Panc1 (cell line): ENCODE results near the gene PDZD2. TPM values are rescaled to one million over a fixed set of nuclear protein-coding genes. Genes with fewer than 3 reads are reported as not detected.

Experiments
- ATAC-seq: fragments of 200-7000 bp; cut with Tn5 transposase; 2 replicates; pipeline ENCODE4 v1.9.1; 2020; ENCODE audit warnings: mild to moderate bottlenecking, moderate library complexity
- BruUV-seq: library from RNA; stranded (reverse); fragments of 400-500 nt; replicated peaks from 2 replicates; lab custom pipeline; 2021; lab: Mats Ljungman, UMichigan
- CTCF ChIA-PET: fragments of 300-600 bp; sonication (Branson Sonifier 250); formaldehyde crosslinking; loops from one replicate; lab custom pipeline; 2022; ENCODE audit warnings: antibody characterized with exemption; lab: Charles Lee
- POLR2A ChIA-PET: fragments of 300-600 bp; sonication (Branson Sonifier 250); formaldehyde crosslinking; loops from one replicate; lab custom pipeline; 2022; ENCODE audit warnings: antibody characterized with exemption; lab: Charles Lee
- DNase-seq: peaks from one replicate; pipeline ENCODE4 v3.0.0-alpha.2; 2010; ENCODE audit warnings: low read depth, low spot score
- H3K27ac ChIP-seq: 2 replicates; pipeline ENCODE4 v1.5.1; 2011; ENCODE audit warnings: mild to moderate bottlenecking, low read length, inconsistent platforms
- H3K27me3 ChIP-seq: fragments of 200-500 bp; sonication (Bioruptor generic); 2 replicates; pipeline ENCODE4 v1.6.0; 2014; ENCODE audit warnings: low read length, inconsistent platforms; ENCODE audit not compliant: control insufficient read depth, insufficient read depth
- H3K36me3 ChIP-seq: fragments of 200-500 bp; sonication (Bioruptor generic); 2 replicates; pipeline ENCODE4 v1.5.1; 2014; ENCODE audit warnings: inconsistent platforms, mild to moderate bottlenecking, low read length, moderate library complexity; ENCODE audit not compliant: control insufficient read depth, insufficient read depth
- H3K4me1 ChIP-seq: 2 replicates; pipeline ENCODE4 v1.5.1; 2011; ENCODE audit warnings: inconsistent platforms, mild to moderate bottlenecking, low read length, moderate library complexity; ENCODE audit not compliant: control insufficient read depth, insufficient read depth
- H3K4me3 ChIP-seq, 2 experiments: 2 replicates each; pipeline ENCODE4 v1.5.1; 2011 to 2012; ENCODE audit warnings: low read depth in 2 of 2, low read length in 2 of 2, mild to moderate bottlenecking in 2 of 2, inconsistent platforms in 1 of 2, moderate library complexity in 1 of 2
- H3K9me3 ChIP-seq: fragments of 200-500 bp; sonication (Bioruptor generic); 2 replicates; pipeline ENCODE4 v1.5.1; 2014; ENCODE audit warnings: low read depth, mild to moderate bottlenecking, inconsistent platforms, low read length, moderate library complexity; ENCODE audit not compliant: control insufficient read depth, insufficient read depth
- POLR2AphosphoS5 ChIP-seq: IDR thresholded peaks from 2 replicates; pipeline ENCODE4 v1.6.1; 2012; ENCODE audit warnings: mild to moderate bottlenecking, low read depth, low read length, moderate library complexity
- SIN3A ChIP-seq: IDR thresholded peaks from 2 replicates; pipeline ENCODE4 v1.6.1; 2012; ENCODE audit warnings: low read depth, mild to moderate bottlenecking, low read length, moderate library complexity, borderline replicate concordance; ENCODE audit not compliant: insufficient read depth
- TCF7L2 ChIP-seq: IDR thresholded peaks from 2 replicates; pipeline ENCODE4 v1.6.1; 2011; ENCODE audit warnings: mild to moderate bottlenecking, low read depth, low read length, inconsistent platforms
- in situ Hi-C: cut with HindIII; loops from 2 replicates; pipeline ENCODE4 v1.10.0; 2016; ENCODE audit warnings: low sequenced_read_pairs, low pct_unique_long_range_greater_than_20kb
- intact Hi-C: fragments of 100-400 bp; cut with micrococcal nuclease; formaldehyde crosslinking; loops from one replicate; pipeline ENCODE4 v1.10.0; 2022; ENCODE audit not compliant: unreplicated experiment
- total RNA-seq: library from RNA; stranded (reverse); gene quantifications from one replicate; pipeline ENCODE4 v1.2.1, GENCODE V29; 2021; ENCODE audit not compliant: unreplicated experiment
- TF ChIP-seq, protein P1 (sequence below): fragments of 450-650 bp; IDR thresholded peaks from 2 replicates; pipeline ENCODE4 v1.5.1; 2017; ENCODE audit warnings: mild to moderate bottlenecking
- TF ChIP-seq, protein P2 (sequence below), 2 experiments: IDR thresholded peaks; 2 replicates each; pipeline ENCODE4 v1.6.1; 2011 to 2012; ENCODE audit warnings: low read depth in 2 of 2, control low read depth in 1 of 2, low read length in 1 of 2, mild to moderate bottlenecking in 1 of 2, moderate library complexity in 1 of 2; ENCODE audit not compliant: insufficient read depth in 1 of 2

Gene PDZD2
- total RNA-seq, 1 experiment from 2014 or later: 0.10 TPM

DNA sequence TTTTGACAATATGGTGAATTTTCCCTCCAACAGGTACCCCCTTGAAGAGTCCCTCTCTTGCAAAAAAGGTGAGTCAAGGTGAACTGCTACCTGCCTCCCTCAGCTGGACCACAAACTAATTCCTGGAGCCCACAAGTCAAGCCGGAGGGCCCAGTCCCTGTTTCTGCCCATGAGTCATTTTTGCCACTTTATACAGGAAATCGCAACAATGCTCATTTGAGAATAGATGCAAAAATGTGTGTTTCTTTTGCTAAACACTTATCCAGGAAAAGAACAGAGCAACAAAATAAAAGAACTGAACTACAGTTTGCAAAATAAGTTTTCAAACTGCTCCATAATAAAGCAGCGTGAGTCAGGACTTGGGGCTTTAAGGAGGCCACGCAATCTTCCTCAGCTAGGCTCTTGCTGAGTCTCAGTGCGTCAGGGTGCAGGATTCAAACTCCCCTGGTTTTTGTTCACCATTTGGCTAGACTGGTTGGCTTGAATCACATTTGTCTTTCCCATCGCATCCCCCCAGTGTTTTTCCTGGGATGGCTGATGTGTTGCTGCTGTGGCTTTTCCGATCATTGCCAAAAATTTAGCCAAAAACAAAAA, 432.5 kb downstream of the PDZD2 start:
- CTCF ChIA-PET: no interaction called here
- BruUV-seq: no TSS peak
- TF ChIP-seq TCF7L2 (no peak), POLR2AphosphoS5 (no peak), SIN3A (no peak)
- TF ChIP-seq, protein P1, sequence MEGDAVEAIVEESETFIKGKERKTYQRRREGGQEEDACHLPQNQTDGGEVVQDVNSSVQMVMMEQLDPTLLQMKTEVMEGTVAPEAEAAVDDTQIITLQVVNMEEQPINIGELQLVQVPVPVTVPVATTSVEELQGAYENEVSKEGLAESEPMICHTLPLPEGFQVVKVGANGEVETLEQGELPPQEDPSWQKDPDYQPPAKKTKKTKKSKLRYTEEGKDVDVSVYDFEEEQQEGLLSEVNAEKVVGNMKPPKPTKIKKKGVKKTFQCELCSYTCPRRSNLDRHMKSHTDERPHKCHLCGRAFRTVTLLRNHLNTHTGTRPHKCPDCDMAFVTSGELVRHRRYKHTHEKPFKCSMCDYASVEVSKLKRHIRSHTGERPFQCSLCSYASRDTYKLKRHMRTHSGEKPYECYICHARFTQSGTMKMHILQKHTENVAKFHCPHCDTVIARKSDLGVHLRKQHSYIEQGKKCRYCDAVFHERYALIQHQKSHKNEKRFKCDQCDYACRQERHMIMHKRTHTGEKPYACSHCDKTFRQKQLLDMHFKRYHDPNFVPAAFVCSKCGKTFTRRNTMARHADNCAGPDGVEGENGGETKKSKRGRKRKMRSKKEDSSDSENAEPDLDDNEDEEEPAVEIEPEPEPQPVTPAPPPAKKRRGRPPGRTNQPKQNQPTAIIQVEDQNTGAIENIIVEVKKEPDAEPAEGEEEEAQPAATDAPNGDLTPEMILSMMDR: no peak
- TF ChIP-seq, protein P2, sequence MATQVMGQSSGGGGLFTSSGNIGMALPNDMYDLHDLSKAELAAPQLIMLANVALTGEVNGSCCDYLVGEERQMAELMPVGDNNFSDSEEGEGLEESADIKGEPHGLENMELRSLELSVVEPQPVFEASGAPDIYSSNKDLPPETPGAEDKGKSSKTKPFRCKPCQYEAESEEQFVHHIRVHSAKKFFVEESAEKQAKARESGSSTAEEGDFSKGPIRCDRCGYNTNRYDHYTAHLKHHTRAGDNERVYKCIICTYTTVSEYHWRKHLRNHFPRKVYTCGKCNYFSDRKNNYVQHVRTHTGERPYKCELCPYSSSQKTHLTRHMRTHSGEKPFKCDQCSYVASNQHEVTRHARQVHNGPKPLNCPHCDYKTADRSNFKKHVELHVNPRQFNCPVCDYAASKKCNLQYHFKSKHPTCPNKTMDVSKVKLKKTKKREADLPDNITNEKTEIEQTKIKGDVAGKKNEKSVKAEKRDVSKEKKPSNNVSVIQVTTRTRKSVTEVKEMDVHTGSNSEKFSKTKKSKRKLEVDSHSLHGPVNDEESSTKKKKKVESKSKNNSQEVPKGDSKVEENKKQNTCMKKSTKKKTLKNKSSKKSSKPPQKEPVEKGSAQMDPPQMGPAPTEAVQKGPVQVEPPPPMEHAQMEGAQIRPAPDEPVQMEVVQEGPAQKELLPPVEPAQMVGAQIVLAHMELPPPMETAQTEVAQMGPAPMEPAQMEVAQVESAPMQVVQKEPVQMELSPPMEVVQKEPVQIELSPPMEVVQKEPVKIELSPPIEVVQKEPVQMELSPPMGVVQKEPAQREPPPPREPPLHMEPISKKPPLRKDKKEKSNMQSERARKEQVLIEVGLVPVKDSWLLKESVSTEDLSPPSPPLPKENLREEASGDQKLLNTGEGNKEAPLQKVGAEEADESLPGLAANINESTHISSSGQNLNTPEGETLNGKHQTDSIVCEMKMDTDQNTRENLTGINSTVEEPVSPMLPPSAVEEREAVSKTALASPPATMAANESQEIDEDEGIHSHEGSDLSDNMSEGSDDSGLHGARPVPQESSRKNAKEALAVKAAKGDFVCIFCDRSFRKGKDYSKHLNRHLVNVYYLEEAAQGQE (IDR thresholded peaks at IDR 0.05; ENCODE audit: insufficient read depth in 1 of 2, low read depth in 2 of 2, low read length in 1 of 2): no peak
- Histone ChIP-seq H3K9me3 (no peaks in the 10 kb centered on the region), H3K27ac (no peak overlapping the region), H3K36me3 (no peaks in the 10 kb centered on the region), H3K27me3 (peaks cover 4% of the 10 kb centered on the region; the same call in 1 of the 2 replicates), H3K4me3 (no peak overlapping the region), H3K4me1 (no peaks in the 10 kb centered on the region)
- intact Hi-C loops (no loop called here), in situ Hi-C loops (no loop called here)
- POLR2A ChIA-PET: no interaction called here
- ATAC-seq: no peak
- no peak for DNase-seq

DNA sequence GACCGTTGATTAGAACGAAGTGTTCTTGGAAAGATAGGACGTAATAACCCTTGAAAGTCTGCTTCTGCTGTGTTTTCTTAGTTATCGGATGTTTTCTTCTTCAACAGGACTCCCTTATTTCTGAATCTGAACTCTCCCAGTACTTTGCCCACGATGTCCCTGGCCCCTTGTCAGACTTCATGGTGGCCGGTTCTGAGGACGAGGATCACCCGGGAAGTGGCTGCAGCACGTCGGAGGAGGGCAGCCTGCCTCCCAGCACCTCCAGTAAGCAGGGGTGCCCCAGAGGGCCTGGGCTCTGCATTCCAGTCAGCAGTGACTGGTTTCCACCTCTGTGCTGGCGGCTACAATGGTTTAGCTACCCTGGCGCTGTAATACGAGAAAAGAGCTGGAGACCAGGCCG, 433.1 kb downstream of the PDZD2 start:
- TF ChIP-seq, protein P1: no peak
- no peak for TF ChIP-seq TCF7L2
- TF ChIP-seq, protein P2 (IDR thresholded peaks at IDR 0.05; ENCODE audit: insufficient read depth in 1 of 2, low read depth in 2 of 2, low read length in 1 of 2): no peak
- no peak for TF ChIP-seq POLR2AphosphoS5
- TF ChIP-seq SIN3A: no peak
- no peaks in the 10 kb centered on the region for H3K4me1 ChIP-seq
- H3K36me3 ChIP-seq: no peaks in the 10 kb centered on the region
- peaks cover 4% of the 10 kb centered on the region; the same call in 1 of the 2 replicates for H3K27me3 ChIP-seq
- ATAC-seq (no peak), DNase-seq (no peak)
- H3K27ac ChIP-seq: no peak overlapping the region
- intact Hi-C loops: no loop called here
- no peaks in the 10 kb centered on the region for H3K9me3 ChIP-seq
- ChIA-PET CTCF (no interaction called here), POLR2A (no interaction called here)
- in situ Hi-C loops: no loop called here
- no TSS peak for BruUV-seq
- no peak overlapping the region for H3K4me3 ChIP-seq
